AG04449 (cell line): ENCODE measurements around the gene NRSN2.
"Not testable (repeated sequence)": the region's sequence is repeated elsewhere in the genome, so short reads cannot be mapped to it uniquely, and the experiment has no call there.

Experiments used
- CTCF ChIA-PET: fragments of 350-600 bp; formaldehyde crosslinking; extraction: SDS; loops from one replicate; lab custom pipeline; 2021; ENCODE audit warnings: antibody characterized with exemption; lab: Yijun Ruan, JAX
- POLR2A ChIA-PET: fragments of 400-600, 350-600 bp; formaldehyde crosslinking; extraction: SDS; loops from one replicate; lab custom pipeline; 2020; ENCODE audit warnings: antibody characterized with exemption, inconsistent platforms; lab: Yijun Ruan, JAX
- DNase-seq: peaks from one replicate; pipeline ENCODE4 v3.0.0-alpha.2; 2010; ENCODE audit warnings: low read depth, low spot score
- H3K4me3 ChIP-seq: 2 replicates; pipeline ENCODE4 v1.5.1; 2011; ENCODE audit warnings: low read depth, mild to moderate bottlenecking, control low read depth, low read length
- TF ChIP-seq, protein P1 (sequence below): IDR thresholded peaks from one replicate; pipeline ENCODE4 v1.5.1; 2011; ENCODE audit warnings: mild to moderate bottlenecking, moderate library complexity, low read length, control low read depth, inconsistent platforms; ENCODE audit not compliant: insufficient read depth; ENCODE audit errors: missing control alignments

Gene NRSN2

DNA sequence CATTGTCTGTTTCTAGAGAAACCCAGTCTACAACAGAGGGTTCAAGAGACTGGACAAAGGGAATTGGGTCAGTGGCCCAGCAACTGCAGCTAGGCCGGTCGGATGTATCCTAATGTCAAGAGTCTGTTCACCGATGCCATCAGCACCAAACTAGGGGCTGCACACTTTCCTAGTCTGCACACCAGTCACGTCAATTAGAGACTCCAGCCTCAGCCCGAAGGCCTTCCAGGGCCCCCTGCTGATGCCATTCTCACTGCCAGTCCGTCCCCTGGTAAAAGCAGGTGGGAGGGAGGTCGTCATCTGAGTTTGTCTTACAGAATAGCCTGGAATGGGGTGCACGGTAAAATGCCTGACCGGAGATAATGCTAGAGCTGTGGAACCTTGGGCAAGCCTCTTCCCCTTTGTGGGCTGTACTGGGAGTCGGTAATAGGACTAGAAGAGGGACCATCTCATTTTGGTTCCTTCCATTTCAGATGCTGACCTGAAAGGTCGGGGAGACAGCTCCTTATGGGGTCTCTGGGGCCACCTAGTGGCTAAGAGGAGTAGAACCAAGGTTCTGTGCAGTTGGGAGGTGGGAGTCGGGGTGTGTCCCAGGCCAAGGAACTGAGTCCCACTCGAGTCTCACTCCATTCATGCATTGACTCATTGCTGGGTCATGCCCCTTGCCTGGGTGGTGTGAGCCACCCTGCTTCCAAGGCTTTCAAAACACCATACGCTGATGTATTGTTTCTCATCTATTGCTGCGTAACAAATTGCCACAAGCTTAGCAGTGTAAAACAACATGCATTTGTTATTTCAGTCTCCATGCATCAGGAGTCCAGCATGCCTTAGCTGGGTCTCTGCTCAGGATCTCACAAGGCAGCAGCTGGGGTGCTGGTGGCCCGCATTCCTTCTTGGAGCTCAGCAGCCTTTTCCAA lies 16.4 kb upstream of the NRSN2 start:
- ChIA-PET POLR2A (interaction anchor here (0.7 to 1.3 kb wide), 4 partner anchors 15 to 32 kb away, joined by 3 to 4 read pairs (median 3); partner anchors contain the start of gene NRSN2), CTCF (interaction anchor here (0.6 to 4.8 kb wide), 31 partner anchors 9 to 409 kb away, joined by 3 to 59 read pairs (median 5); partner anchors contain the start of genes DEFB132, NRSN2 and ZCCHC3)
- DNase-seq = no peak
- TF ChIP-seq, protein P1, sequence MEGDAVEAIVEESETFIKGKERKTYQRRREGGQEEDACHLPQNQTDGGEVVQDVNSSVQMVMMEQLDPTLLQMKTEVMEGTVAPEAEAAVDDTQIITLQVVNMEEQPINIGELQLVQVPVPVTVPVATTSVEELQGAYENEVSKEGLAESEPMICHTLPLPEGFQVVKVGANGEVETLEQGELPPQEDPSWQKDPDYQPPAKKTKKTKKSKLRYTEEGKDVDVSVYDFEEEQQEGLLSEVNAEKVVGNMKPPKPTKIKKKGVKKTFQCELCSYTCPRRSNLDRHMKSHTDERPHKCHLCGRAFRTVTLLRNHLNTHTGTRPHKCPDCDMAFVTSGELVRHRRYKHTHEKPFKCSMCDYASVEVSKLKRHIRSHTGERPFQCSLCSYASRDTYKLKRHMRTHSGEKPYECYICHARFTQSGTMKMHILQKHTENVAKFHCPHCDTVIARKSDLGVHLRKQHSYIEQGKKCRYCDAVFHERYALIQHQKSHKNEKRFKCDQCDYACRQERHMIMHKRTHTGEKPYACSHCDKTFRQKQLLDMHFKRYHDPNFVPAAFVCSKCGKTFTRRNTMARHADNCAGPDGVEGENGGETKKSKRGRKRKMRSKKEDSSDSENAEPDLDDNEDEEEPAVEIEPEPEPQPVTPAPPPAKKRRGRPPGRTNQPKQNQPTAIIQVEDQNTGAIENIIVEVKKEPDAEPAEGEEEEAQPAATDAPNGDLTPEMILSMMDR = peak; percentile 84
- H3K4me3 ChIP-seq = no peak overlapping the region

DNA sequence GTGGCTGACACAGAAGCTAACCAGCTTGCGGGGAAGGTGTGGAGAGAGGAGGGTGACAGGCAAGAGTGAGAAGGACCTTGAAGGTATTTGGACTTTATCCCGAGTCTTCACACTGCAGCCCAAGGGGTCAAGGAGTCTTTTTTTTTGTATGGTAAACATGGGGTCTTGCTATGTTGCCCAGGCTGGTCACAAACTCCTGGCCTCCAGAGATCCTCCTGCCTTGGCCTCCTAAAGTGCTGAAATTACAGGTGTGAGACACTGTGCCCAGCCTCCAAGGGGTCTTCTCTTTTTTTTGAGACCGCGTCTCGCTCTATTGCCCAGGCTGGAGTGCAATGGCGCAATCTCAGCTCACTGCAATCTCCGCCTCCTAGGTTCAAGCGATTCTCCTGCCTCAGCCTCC lies 12.3 kb upstream of the NRSN2 start:
- no peak for DNase-seq
- ChIA-PET CTCF (interaction anchor here (1.6 to 1.8 kb wide), 2 partner anchors 13 to 76 kb away, joined by 3 to 4 read pairs; partner anchors contain the start of gene NRSN2), POLR2A (no interaction called here)
- no peak overlapping the region for H3K4me3 ChIP-seq
- TF ChIP-seq, protein P1 = no peak

DNA sequence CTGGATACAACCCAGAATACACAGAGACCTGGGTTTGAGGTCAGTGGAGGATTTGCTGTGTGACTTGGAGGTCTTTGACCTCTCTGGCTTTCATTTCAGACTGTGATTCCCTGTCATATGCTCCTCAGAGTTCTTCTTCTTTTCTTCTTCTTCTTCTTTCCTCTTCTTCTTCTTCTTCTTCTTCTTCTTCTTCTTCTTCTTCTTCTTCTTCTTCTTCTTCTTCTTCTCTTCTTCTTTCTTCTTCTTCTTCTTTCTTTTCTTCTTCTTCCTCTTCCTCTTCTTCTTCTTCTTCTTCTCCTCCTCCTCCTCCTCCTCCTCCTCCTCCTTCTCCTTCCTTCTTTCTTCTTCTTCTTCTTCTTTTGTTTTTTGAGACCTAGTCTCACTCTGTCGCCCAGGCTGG lies 10.9 kb upstream of the NRSN2 start:
- POLR2A ChIA-PET, CTCF ChIA-PET, H3K4me3 ChIP-seq, DNase-seq: not testable (repeated sequence)

DNA sequence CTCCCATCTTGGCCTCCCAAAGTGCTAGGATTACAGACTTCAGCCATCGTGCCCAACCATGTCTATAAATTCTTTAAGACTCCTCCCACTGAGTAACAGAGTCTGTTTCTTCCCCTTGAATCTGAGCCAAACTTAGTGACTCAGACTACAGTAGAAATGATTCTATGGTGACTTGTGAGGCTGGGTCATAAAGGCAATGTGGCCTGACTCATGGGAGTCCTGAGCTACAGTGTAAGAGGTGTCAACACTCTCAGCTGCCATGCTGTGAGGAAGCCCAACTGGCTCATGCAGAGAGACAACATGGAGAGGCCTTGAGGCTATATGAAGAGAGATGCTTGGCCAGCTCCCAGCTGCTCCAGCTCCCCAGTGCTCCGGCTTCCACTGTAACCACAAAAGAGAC lies 5.2 kb upstream of the NRSN2 start:
- H3K4me3 ChIP-seq = no peak overlapping the region
- CTCF ChIA-PET = interaction anchor here (6.5 kb wide), 1 partner anchor 12 kb away, joined by 59 read pairs; no protein-coding TSS in a partner anchor
- TF ChIP-seq, protein P1 = no peak
- POLR2A ChIA-PET = no interaction called here
- no peak for DNase-seq

DNA sequence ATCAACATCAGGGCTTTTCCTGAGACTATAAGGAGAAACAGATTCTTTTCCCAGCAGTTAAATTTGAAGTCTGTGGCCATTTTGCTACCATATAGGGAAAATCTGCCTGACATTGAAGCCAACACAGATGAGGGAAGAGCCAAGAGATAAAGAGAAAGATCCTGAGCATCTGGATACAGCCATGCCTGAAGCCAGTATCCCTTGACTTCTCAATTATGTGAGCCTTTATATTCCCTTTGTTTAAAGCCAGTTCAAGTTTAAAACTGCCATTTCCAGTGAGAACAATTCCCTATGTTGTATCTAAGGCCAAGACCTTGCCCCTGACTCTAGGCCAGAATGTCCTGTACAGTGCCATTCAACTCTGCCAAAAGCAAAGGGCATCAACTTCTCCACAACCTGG lies 3.8 kb upstream of the NRSN2 start:
- no peak overlapping the region for H3K4me3 ChIP-seq
- ChIA-PET CTCF (interaction anchor here (0.9 to 6.5 kb wide), 2 partner anchors 11 to 13 kb away, joined by 3 to 59 read pairs; no protein-coding TSS in a partner anchor), POLR2A (no interaction called here)
- DNase-seq = no peak
- TF ChIP-seq, protein P1 = no peak

DNA sequence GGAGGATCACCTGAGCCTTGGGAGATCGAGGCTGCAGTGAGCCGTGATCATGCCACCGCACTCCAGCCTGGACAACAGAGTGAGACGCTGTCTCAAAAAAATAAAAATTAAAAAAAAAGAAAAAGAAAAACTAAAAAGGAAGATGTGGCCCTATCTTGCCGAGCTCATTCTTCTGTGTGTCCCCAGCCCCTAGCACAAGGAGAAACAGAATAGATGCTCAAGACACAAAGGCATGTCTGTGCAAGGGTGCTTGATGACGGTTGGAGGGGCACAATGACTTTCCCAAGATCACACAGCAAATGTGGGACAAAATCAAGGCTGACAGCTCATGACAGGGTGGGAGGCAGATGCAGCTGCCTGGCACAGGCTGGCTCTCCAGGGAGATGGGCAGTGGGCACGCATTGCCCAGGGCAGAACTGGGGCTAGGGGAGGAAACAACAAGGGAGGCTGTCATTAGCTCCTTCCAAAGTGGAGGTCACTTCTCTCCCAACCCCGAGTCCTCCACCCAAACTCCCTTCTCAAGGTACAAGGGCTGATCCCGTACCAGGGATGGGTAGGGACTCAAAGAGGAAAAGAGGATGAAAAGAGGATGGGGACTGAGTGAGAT lies 775 bp upstream of the NRSN2 start:
- POLR2A ChIA-PET = interaction anchor here (0.5 to 0.7 kb wide), 3 partner anchors 16 to 36 kb away, joined by 3 to 4 read pairs (median 3); no protein-coding TSS in a partner anchor
- CTCF ChIA-PET = interaction anchor here (1.0 to 4.7 kb wide), 7 partner anchors 9 to 299 kb away, joined by 3 to 47 read pairs (median 3); no protein-coding TSS in a partner anchor

More for the DNA sequence above, 775 bp upstream of the NRSN2 start:
- TF ChIP-seq, protein P1 = no peak
- no peak for DNase-seq
- peak overlapping the region; percentile 76 for H3K4me3 ChIP-seq
